Osteoblast (primary cell): ENCODE data around the gene FSTL4. TPM values are rescaled to one million over a fixed set of nuclear protein-coding genes. Genes with fewer than 3 reads are reported as not detected.
"Not testable (repeated sequence)": the region's sequence is repeated elsewhere in the genome, so short reads cannot be mapped to it uniquely, and the experiment has no call there.

ENCODE experiments used
- DNase-seq: peaks from one replicate; pipeline ENCODE4 v3.0.0; 2011; ENCODE audit warnings: low spot score, mixed read lengths; ENCODE audit not compliant: insufficient read length; ENCODE audit errors: missing footprints
- H2AFZ ChIP-seq: 2 replicates; pipeline ENCODE4 v1.6.0; 2011; ENCODE audit warnings: mild to moderate bottlenecking, low read length
- H3K27ac ChIP-seq: 2 replicates; pipeline ENCODE4 v1.5.1; 2011; ENCODE audit warnings: mild to moderate bottlenecking, low read depth, low read length, moderate library complexity
- H3K27me3 ChIP-seq: 2 replicates; pipeline ENCODE4 v1.6.0; 2012; ENCODE audit warnings: mild to moderate bottlenecking, control low read depth, inconsistent platforms, low read length, moderate library complexity; ENCODE audit not compliant: insufficient read depth
- H3K36me3 ChIP-seq: 2 replicates; pipeline ENCODE4 v1.5.1; 2011; ENCODE audit warnings: mild to moderate bottlenecking, low read length, control low read depth, moderate library complexity; ENCODE audit not compliant: insufficient read depth
- H3K4me1 ChIP-seq: 2 replicates; pipeline ENCODE4 v1.5.1; 2011; ENCODE audit warnings: mild to moderate bottlenecking, low read length, control low read depth, moderate library complexity; ENCODE audit not compliant: insufficient read depth
- H3K4me2 ChIP-seq: 2 replicates; pipeline ENCODE4 v1.6.0; 2011; ENCODE audit warnings: mild to moderate bottlenecking, low read length; ENCODE audit not compliant: insufficient read depth
- H3K4me3 ChIP-seq: fragments of 200-600 bp; sonication (generic); 3 replicates; pipeline ENCODE4 v1.5.1; 2012; ENCODE audit warnings: mild to moderate bottlenecking, low read length, inconsistent platforms; ENCODE audit not compliant: insufficient read depth
- H3K79me2 ChIP-seq: 2 replicates; pipeline ENCODE4 v1.6.0; 2012; ENCODE audit warnings: mild to moderate bottlenecking, low read length, control low read depth, inconsistent platforms; ENCODE audit not compliant: insufficient read depth
- H3K9me3 ChIP-seq: 2 replicates; pipeline ENCODE4 v1.5.1; 2011; ENCODE audit warnings: low read depth, low read length, control low read depth
- H4K20me1 ChIP-seq: 2 replicates; pipeline ENCODE4 v1.6.0; 2012; ENCODE audit warnings: mild to moderate bottlenecking, low read length, control low read depth; ENCODE audit not compliant: insufficient read depth
- total RNA-seq: library from RNA; depleted of rRNA; stranded (reverse); fragments of >200 nt; gene quantifications from 2 replicates; pipeline ENCODE4 v1.2.3, GENCODE V29; 2012
- TF ChIP-seq, protein P1 (sequence below): IDR thresholded peaks from 2 replicates; pipeline ENCODE4 v1.5.1; 2011; ENCODE audit warnings: mild to moderate bottlenecking, low read depth, low read length, moderate library complexity; ENCODE audit errors: extremely low read depth

The FSTL4 gene
- total RNA-seq, 1 donor, result not detected

DNA sequence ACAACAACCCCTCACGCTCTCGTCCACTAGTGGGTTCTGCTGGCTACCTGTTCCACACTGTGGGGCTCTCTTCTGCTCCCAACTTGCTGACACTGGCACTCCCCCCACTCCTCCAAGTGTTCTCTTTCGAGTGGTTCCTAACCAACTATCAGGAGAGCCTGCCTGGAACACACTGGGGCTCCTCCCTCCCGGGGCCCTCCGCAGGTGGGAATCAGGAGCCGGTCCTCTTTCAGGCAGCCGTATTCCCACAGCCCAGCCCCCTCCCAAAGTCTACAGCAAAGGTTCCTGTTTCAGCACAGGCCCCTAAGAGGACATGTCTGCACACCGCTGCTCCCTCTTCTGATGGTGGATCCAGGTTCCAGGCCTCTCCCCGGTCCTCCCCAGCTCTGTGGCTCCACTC is 165.9 kb downstream of the FSTL4 start:
- DNase-seq, result no peak
- Histone ChIP-seq H3K9me3 (no peaks in the 10 kb centered on the region), H3K27ac (no peak overlapping the region), H3K4me2 (no peak overlapping the region), H4K20me1 (no peaks in the 10 kb centered on the region), H3K27me3 (no peaks in the 10 kb centered on the region), H3K36me3 (no peaks in the 10 kb centered on the region), H2AFZ (no peak overlapping the region), H3K79me2 (no peaks in the 10 kb centered on the region), H3K4me3 (no peak overlapping the region), H3K4me1 (no peaks in the 10 kb centered on the region)
- TF ChIP-seq, protein P1, sequence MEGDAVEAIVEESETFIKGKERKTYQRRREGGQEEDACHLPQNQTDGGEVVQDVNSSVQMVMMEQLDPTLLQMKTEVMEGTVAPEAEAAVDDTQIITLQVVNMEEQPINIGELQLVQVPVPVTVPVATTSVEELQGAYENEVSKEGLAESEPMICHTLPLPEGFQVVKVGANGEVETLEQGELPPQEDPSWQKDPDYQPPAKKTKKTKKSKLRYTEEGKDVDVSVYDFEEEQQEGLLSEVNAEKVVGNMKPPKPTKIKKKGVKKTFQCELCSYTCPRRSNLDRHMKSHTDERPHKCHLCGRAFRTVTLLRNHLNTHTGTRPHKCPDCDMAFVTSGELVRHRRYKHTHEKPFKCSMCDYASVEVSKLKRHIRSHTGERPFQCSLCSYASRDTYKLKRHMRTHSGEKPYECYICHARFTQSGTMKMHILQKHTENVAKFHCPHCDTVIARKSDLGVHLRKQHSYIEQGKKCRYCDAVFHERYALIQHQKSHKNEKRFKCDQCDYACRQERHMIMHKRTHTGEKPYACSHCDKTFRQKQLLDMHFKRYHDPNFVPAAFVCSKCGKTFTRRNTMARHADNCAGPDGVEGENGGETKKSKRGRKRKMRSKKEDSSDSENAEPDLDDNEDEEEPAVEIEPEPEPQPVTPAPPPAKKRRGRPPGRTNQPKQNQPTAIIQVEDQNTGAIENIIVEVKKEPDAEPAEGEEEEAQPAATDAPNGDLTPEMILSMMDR, result no peak

DNA sequence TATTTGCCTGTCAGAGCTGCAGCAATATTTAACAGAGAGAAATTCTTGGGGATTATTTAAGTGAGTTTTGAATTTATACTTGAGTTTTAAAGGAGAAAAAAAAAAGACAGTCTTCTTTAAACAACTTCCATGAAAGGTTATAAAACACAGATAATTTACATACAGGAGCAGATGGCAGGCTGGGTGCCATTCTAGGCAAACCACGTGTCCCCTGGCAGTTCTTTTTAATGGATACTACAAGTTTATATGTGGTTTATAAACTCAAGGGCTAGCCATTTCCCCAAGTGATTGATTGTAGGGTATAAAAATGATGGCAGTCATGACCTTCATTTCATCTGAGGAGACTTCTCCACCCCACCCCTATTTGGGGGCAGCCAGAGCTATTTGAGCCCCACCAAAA is 166.6 kb downstream of the FSTL4 start:
- H3K27me3 ChIP-seq, result no peaks in the 10 kb centered on the region
- no peak overlapping the region for H2AFZ ChIP-seq
- H3K4me2 ChIP-seq, result no peak overlapping the region
- TF ChIP-seq, protein P1, result no peak
- no peaks in the 10 kb centered on the region for H3K4me1 ChIP-seq
- H3K9me3 ChIP-seq, result no peaks in the 10 kb centered on the region
- H4K20me1 ChIP-seq, result no peaks in the 10 kb centered on the region
- H3K79me2 ChIP-seq, result no peaks in the 10 kb centered on the region
- DNase-seq, result no peak
- no peak overlapping the region for H3K4me3 ChIP-seq
- no peak overlapping the region for H3K27ac ChIP-seq
- no peaks in the 10 kb centered on the region for H3K36me3 ChIP-seq

DNA sequence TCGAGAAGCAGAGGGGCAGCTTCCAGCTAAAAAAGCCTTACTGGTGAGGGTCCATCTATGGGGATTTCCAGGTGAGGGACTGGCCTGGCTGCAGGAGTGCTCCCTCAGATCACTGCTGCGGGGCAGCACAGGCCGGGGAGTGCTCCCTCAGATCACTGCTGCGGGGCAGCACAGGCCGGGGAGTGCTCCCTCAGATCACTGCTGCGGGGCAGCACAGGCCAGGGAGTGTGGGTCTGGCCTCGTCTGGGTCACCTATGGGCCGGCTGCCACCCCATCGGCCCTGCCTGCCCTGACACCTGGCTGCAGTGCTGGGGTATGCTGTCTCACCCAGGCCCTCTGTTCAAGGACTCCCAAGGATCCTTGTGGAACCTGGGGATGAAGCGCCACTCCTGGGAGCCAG is 167.1 kb downstream of the FSTL4 start:
- H2AFZ ChIP-seq, H3K79me2 ChIP-seq, H3K4me2 ChIP-seq, H4K20me1 ChIP-seq, H3K36me3 ChIP-seq, H3K27me3 ChIP-seq, H3K9me3 ChIP-seq, DNase-seq, H3K4me3 ChIP-seq, H3K4me1 ChIP-seq, H3K27ac ChIP-seq: not testable (repeated sequence)

DNA sequence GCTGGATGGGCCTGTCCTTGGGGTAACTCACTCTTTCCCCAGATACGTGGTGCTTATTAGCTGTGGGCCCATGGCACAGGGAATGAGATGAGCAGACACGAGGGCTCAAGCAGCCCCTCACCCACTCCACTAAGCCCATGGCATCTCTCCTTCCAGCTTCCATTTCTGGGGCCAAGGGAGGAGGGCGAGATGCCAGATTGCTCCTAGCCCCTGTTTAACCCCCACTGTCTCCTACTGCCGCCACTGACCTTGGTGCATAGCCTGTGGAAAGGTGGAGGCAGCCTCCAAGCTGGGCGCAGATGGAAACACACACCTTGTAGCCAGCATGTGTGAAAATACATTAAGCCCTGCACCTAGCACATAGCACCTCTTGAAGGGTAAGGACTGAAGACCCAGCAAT is 167.6 kb downstream of the FSTL4 start:
- Histone ChIP-seq H3K27me3 (no peaks in the 10 kb centered on the region), H4K20me1 (no peaks in the 10 kb centered on the region), H2AFZ (no peak overlapping the region), H3K9me3 (no peaks in the 10 kb centered on the region), H3K27ac (no peak overlapping the region), H3K79me2 (no peaks in the 10 kb centered on the region), H3K4me2 (no peak overlapping the region), H3K4me3 (no peak overlapping the region), H3K36me3 (no peaks in the 10 kb centered on the region), H3K4me1 (no peaks in the 10 kb centered on the region)
- TF ChIP-seq, protein P1, result no peak
- DNase-seq, result no peak
